22Rv1 (cell line): Measurements from ENCODE around the gene CCDC194.

ENCODE experiments used
- ZFX ChIP-seq: fragments of 450-650 bp; IDR thresholded peaks from 2 replicates; pipeline ENCODE4 v1.6.1; 2017; ENCODE audit warnings: antibody characterized with exemption, borderline replicate concordance
- TF ChIP-seq, protein P1 (sequence below): fragments of 450-650 bp; IDR thresholded peaks from 2 replicates; pipeline ENCODE4 v1.5.1; 2017; ENCODE audit warnings: mild to moderate bottlenecking

DNA sequence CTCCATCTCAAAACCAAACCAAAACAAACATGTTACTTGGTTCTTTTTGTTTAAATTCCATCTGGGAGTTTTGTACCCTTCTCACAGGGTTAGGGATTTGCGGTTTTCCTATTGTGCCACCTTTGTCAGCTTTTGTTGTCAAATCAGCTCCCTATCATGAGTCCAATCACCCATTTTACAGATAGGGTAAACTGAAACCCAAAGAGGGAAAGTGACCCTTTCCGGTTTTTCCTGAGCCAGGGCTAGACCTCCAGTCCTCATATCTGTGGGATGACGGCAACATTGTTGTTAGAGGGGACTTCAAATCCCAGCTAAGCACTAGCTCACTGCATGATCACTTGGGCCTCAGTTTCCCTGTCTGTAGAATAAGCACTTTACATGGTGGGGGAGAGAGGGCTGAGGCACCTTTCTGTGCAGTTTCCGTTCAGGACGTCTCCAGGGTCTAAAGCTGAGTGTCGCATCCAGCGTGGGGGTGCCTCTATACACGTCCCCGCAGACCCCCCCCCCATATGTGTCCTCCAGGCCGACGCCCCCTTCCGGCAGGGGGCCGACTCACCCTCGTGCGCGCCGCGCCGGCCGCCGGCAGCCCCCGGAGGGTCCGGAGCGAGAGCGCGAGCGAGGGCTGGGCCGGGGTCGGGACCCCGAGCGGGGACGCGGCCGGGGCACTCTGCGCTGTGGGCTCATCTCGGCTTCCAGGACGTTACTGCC is 3.9 kb downstream of the CCDC194 start:
- TF ChIP-seq, protein P1, sequence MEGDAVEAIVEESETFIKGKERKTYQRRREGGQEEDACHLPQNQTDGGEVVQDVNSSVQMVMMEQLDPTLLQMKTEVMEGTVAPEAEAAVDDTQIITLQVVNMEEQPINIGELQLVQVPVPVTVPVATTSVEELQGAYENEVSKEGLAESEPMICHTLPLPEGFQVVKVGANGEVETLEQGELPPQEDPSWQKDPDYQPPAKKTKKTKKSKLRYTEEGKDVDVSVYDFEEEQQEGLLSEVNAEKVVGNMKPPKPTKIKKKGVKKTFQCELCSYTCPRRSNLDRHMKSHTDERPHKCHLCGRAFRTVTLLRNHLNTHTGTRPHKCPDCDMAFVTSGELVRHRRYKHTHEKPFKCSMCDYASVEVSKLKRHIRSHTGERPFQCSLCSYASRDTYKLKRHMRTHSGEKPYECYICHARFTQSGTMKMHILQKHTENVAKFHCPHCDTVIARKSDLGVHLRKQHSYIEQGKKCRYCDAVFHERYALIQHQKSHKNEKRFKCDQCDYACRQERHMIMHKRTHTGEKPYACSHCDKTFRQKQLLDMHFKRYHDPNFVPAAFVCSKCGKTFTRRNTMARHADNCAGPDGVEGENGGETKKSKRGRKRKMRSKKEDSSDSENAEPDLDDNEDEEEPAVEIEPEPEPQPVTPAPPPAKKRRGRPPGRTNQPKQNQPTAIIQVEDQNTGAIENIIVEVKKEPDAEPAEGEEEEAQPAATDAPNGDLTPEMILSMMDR: no peak
- TF ChIP-seq ZFX: no peak
